ENCODE data around the gene SNX8.

Gene SNX8

DNA sequence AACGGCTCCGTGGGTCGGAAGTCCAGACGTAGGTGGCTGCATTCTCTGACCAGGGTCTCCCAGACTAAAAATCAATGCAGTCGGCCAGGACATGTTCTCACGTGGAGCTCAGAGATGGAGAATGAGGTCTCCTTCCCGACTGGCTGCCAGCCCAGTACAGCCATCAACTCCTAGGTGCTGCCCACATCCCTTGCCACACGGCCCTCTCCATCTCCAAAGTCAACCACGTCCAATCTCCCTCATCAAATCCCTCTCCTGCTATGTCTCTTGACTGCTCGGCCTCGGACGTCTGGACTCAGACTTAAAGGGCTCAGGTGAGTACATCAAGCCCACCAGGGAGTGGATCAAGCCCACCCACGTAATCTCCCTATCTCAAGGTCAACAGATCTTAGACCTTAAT is 88.4 kb downstream of the SNX8 start:
- no peak for DNase-seq (ENCODE audit: low read depth)
- no peak overlapping the region for H3K4me3 ChIP-seq (ENCODE audit: control insufficient read depth, low read depth, low read length)
- TF ChIP-seq, protein P1, sequence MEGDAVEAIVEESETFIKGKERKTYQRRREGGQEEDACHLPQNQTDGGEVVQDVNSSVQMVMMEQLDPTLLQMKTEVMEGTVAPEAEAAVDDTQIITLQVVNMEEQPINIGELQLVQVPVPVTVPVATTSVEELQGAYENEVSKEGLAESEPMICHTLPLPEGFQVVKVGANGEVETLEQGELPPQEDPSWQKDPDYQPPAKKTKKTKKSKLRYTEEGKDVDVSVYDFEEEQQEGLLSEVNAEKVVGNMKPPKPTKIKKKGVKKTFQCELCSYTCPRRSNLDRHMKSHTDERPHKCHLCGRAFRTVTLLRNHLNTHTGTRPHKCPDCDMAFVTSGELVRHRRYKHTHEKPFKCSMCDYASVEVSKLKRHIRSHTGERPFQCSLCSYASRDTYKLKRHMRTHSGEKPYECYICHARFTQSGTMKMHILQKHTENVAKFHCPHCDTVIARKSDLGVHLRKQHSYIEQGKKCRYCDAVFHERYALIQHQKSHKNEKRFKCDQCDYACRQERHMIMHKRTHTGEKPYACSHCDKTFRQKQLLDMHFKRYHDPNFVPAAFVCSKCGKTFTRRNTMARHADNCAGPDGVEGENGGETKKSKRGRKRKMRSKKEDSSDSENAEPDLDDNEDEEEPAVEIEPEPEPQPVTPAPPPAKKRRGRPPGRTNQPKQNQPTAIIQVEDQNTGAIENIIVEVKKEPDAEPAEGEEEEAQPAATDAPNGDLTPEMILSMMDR (IDR thresholded peaks at IDR 0.05; ENCODE audit: control insufficient read depth, insufficient read depth, low read depth, low read length, missing control alignments): no peak

DNA sequence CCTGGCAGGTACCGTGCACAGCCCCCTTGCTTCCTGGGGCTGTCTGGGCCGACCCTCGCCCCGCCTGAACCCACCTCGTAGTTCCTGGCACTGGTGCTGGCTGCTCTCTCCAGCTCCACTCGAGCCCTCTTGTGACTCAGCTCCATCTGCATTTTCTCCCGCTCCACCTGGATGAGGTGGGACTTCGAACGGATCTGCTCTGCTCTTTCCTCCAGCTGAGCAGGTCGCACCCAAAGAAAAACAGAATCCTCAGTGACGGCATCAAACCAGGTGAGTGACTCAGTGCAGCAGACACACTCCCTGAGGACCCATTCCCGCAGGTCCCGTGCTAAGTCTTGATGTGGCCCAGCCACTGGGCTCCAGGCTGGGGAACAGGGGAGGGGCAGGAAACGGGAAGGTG is 88.9 kb downstream of the SNX8 start:
- TF ChIP-seq, protein P1 (IDR thresholded peaks at IDR 0.05; ENCODE audit: control insufficient read depth, insufficient read depth, low read depth, low read length, missing control alignments): no peak
- H3K4me3 ChIP-seq (ENCODE audit: control insufficient read depth, low read depth, low read length): no peak overlapping the region
- no peak for DNase-seq (ENCODE audit: low read depth)

DNA sequence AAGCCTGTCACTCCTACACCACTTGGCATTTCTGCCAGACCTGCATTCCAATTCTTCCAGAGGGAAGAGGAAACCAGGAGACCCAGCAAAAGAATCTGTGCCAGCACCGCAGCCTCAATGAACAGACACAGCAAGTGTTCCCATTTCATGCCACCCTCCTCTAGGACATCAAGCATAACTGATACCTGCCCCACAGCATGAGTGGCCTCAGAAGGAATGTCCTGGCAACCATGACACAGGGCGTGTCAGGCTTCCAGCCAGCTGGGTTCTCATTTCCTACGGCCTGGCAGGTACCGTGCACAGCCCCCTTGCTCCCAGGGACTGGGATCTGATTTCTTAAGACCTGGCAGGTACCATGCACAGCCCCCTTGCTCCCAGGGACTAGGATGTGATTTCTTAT is 89.3 kb downstream of the SNX8 start:
- TF ChIP-seq, protein P1 (IDR thresholded peaks at IDR 0.05; ENCODE audit: control insufficient read depth, insufficient read depth, low read depth, low read length, missing control alignments): no peak
- no peak overlapping the region for H3K4me3 ChIP-seq (ENCODE audit: control insufficient read depth, low read depth, low read length)
- no peak for DNase-seq (ENCODE audit: low read depth)

DNA sequence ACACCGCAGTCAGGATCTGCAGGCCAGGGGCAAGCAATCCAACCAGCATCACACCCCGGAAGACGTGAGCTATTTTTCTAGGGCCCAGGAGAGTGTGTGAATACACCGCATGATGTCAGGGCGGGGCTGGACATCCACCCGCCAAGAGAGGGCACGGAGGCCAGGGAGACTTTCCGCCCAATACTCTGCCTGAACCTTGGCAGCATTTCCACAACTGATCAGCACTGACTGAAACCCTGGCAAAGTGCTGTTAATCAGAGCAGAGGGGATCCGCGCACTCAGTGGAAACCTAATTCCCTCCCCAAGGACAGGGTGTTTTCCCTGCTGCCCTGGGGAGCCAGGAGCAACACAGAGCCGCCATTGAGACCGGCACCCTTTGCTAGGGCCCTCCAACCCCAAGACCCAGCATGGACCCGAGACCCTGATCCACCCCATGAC is 89.7 kb downstream of the SNX8 start:
- no peak for DNase-seq (ENCODE audit: low read depth)
- TF ChIP-seq, protein P1 (IDR thresholded peaks at IDR 0.05; ENCODE audit: control insufficient read depth, insufficient read depth, low read depth, low read length, missing control alignments): no peak
- no peak overlapping the region for H3K4me3 ChIP-seq (ENCODE audit: control insufficient read depth, low read depth, low read length)

DNA sequence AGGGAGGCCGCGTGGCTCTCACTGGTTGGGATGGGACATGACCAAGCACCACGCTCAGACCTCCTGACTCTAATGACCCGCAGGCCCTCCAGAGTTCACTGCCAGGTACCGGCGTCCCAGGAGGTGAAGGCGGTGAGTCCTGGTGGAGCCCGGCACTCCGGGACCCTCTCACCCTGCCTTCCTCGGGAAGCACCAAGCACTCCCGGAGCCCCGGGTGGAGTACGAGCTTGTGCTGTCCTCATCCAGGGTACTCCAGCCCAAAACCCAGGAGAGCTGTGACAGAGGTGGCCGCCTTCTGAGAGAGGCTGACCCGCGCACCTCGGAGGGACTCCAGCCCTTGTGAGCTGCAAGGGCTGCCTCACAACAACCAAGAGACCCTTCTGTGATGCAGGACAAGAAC is 90.9 kb downstream of the SNX8 start:
- DNase-seq (ENCODE audit: low read depth): no peak
- no peak overlapping the region for H3K4me3 ChIP-seq (ENCODE audit: control insufficient read depth, low read depth, low read length)
- TF ChIP-seq, protein P1 (IDR thresholded peaks at IDR 0.05; ENCODE audit: control insufficient read depth, insufficient read depth, low read depth, low read length, missing control alignments): no peak

DNA sequence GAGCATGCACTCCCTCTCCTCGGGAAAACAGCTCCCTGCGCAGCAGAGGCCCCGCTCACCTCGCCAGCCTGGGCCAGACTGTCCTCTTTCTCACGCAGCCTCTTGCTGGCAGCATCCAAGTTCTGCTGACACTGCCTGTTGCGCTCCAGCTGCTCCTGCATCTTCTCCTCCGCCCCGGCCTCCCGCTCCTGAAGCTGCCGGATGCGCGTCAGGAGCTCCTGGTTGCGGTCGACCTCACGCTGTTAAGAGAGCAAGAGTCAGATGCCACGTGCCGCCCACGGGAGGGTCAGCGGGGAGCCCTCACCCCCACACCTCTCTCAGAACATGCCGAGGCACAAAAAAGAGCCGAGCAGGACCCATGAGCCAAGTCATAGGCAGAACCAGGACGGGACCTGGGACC is 91.7 kb downstream of the SNX8 start:
- no peak overlapping the region for H3K4me3 ChIP-seq (ENCODE audit: control insufficient read depth, low read depth, low read length)
- TF ChIP-seq, protein P1 (IDR thresholded peaks at IDR 0.05; ENCODE audit: control insufficient read depth, insufficient read depth, low read depth, low read length, missing control alignments): no peak
- no peak for DNase-seq (ENCODE audit: low read depth)

DNA sequence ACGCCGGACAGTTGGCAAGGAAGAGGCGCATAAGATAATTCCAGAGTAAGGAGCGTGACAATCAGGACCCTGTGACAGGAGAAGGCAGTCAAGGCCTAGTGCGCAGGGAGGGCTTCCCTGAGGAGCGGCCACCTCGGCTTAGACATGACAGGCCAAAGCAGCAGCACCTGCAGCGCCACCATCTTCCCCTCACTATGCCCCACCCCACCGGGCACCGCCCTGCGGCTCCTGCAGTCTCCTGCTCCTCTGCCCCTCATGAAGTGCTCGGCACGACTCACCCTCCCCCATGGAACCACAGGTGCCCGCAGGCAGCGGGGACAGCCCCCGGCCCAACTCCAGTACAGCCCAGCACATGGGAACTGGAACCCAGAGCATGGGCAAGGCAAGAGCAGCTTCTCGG is 93.3 kb downstream of the SNX8 start:
- no peak for DNase-seq (ENCODE audit: low read depth)
- no peak overlapping the region for H3K4me3 ChIP-seq (ENCODE audit: control insufficient read depth, low read depth, low read length)
- TF ChIP-seq, protein P1 (IDR thresholded peaks at IDR 0.05; ENCODE audit: control insufficient read depth, insufficient read depth, low read depth, low read length, missing control alignments): no peak
